Measurements from ENCODE around the gene ZNF664. TPM values are rescaled to one million over a fixed set of nuclear protein-coding genes. Genes with fewer than 3 reads are reported as not detected.

The ZNF664 gene
- total RNA-seq, result 18.5 TPM

- H3K9me3 ChIP-seq (ENCODE audit: low read depth, low read length), result no peaks in the 10 kb centered on the region
- H3K4me3 ChIP-seq (ENCODE audit: low read length), result peak within 1 kb of the TSS; percentile 59
- peaks cover 17% of the 10 kb centered on the region for H3K4me1 ChIP-seq (ENCODE audit: insufficient read depth, low read length)
- peaks cover 5% of the 10 kb centered on the region for H3K27me3 ChIP-seq (ENCODE audit: insufficient read depth, low read length)
Measured at GRCh38 chr12:123972457-123973401, at the start of gene ZNF664, which contains the start of gene CCDC92. Gene ZNF664 (plus strand): TSS chr12:123973215. CDS start chr12:124012145, 38,930 bp downstream. Gene CCDC92 (minus strand): TSS chr12:123972831. CDS start chr12:123944305, 28,526 bp downstream.

- H3K4me1 ChIP-seq (ENCODE audit: insufficient read depth, low read length), result no peaks in the 10 kb centered on the region
- no peaks in the 10 kb centered on the region for H3K9me3 ChIP-seq (ENCODE audit: low read depth, low read length)
- H3K27me3 ChIP-seq (ENCODE audit: insufficient read depth, low read length), result no peaks in the 10 kb centered on the region
- no peak overlapping the region for H3K4me3 ChIP-seq (ENCODE audit: low read length)
Measured at GRCh38 chr12:123923927-123924326, 49.1 kb upstream of the ZNF664 start.

GRCh38 chr12:123924539-123924938 lies 48.5 kb upstream of the ZNF664 start:
- Histone ChIP-seq H3K9me3 (ENCODE audit: low read depth, low read length) (no peaks in the 10 kb centered on the region), H3K4me3 (ENCODE audit: low read length) (no peak overlapping the region), H3K4me1 (ENCODE audit: insufficient read depth, low read length) (no peaks in the 10 kb centered on the region), H3K27me3 (ENCODE audit: insufficient read depth, low read length) (no peaks in the 10 kb centered on the region)

- H3K27me3 ChIP-seq (ENCODE audit: insufficient read depth, low read length), result no peaks in the 10 kb centered on the region
- no peaks in the 10 kb centered on the region for H3K4me1 ChIP-seq (ENCODE audit: insufficient read depth, low read length)
- H3K4me3 ChIP-seq (ENCODE audit: low read length), result no peak overlapping the region
- H3K9me3 ChIP-seq (ENCODE audit: low read depth, low read length), result no peaks in the 10 kb centered on the region
Measured at GRCh38 chr12:123928274-123928865, 44.6 kb upstream of the ZNF664 start.

- H3K4me3 ChIP-seq (ENCODE audit: low read length), result no peak overlapping the region
- no peaks in the 10 kb centered on the region for H3K9me3 ChIP-seq (ENCODE audit: low read depth, low read length)
- H3K27me3 ChIP-seq (ENCODE audit: insufficient read depth, low read length), result no peaks in the 10 kb centered on the region
- H3K4me1 ChIP-seq (ENCODE audit: insufficient read depth, low read length), result no peaks in the 10 kb centered on the region
Measured at GRCh38 chr12:123928897-123929296, 44.1 kb upstream of the ZNF664 start.

- Histone ChIP-seq H3K4me1 (ENCODE audit: insufficient read depth, low read length) (no peaks in the 10 kb centered on the region), H3K27me3 (ENCODE audit: insufficient read depth, low read length) (no peaks in the 10 kb centered on the region), H3K4me3 (ENCODE audit: low read length) (no peak overlapping the region), H3K9me3 (ENCODE audit: low read depth, low read length) (no peaks in the 10 kb centered on the region)
Measured at GRCh38 chr12:123929946-123930583, 43.0 kb upstream of the ZNF664 start.

GRCh38 chr12:123931686-123932321 lies 41.2 kb upstream of the ZNF664 start:
- H3K4me1 ChIP-seq (ENCODE audit: insufficient read depth, low read length), result no peaks in the 10 kb centered on the region
- H3K4me3 ChIP-seq (ENCODE audit: low read length), result no peak overlapping the region
- no peaks in the 10 kb centered on the region for H3K9me3 ChIP-seq (ENCODE audit: low read depth, low read length)
- H3K27me3 ChIP-seq (ENCODE audit: insufficient read depth, low read length), result no peaks in the 10 kb centered on the region

GRCh38 chr12:123933214-123933613 lies 39.8 kb upstream of the ZNF664 start:
- Histone ChIP-seq H3K4me3 (ENCODE audit: low read length) (no peak overlapping the region), H3K9me3 (ENCODE audit: low read depth, low read length) (no peaks in the 10 kb centered on the region), H3K27me3 (ENCODE audit: insufficient read depth, low read length) (no peaks in the 10 kb centered on the region), H3K4me1 (ENCODE audit: insufficient read depth, low read length) (peaks cover 12% of the 10 kb centered on the region)

GRCh38 chr12:123934016-123934620 lies 38.9 kb upstream of the ZNF664 start:
- no peak overlapping the region for H3K4me3 ChIP-seq (ENCODE audit: low read length)
- H3K9me3 ChIP-seq (ENCODE audit: low read depth, low read length), result no peaks in the 10 kb centered on the region
- H3K27me3 ChIP-seq (ENCODE audit: insufficient read depth, low read length), result no peaks in the 10 kb centered on the region
- H3K4me1 ChIP-seq (ENCODE audit: insufficient read depth, low read length), result peaks cover 21% of the 10 kb centered on the region

- no peak overlapping the region for H3K4me3 ChIP-seq (ENCODE audit: low read length)
- no peaks in the 10 kb centered on the region for H3K27me3 ChIP-seq (ENCODE audit: insufficient read depth, low read length)
- peaks cover 22% of the 10 kb centered on the region for H3K4me1 ChIP-seq (ENCODE audit: insufficient read depth, low read length)
- no peaks in the 10 kb centered on the region for H3K9me3 ChIP-seq (ENCODE audit: low read depth, low read length)
Measured at GRCh38 chr12:123934829-123935228, 38.2 kb upstream of the ZNF664 start.

GRCh38 chr12:123935956-123936355 lies 37.1 kb upstream of the ZNF664 start:
- Histone ChIP-seq H3K27me3 (ENCODE audit: insufficient read depth, low read length) (no peaks in the 10 kb centered on the region), H3K4me1 (ENCODE audit: insufficient read depth, low read length) (peaks cover 23% of the 10 kb centered on the region)

GRCh38 chr12:123936471-123936870 lies 36.5 kb upstream of the ZNF664 start:
- Histone ChIP-seq H3K4me1 (ENCODE audit: insufficient read depth, low read length) (peaks cover 26% of the 10 kb centered on the region), H3K9me3 (ENCODE audit: low read depth, low read length) (no peaks in the 10 kb centered on the region), H3K4me3 (ENCODE audit: low read length) (no peak overlapping the region), H3K27me3 (ENCODE audit: insufficient read depth, low read length) (no peaks in the 10 kb centered on the region)

More at GRCh38 chr12:123935956-123936355, 37.1 kb upstream of the ZNF664 start:
- no peak overlapping the region for H3K4me3 ChIP-seq (ENCODE audit: low read length)
- H3K9me3 ChIP-seq (ENCODE audit: low read depth, low read length), result no peaks in the 10 kb centered on the region

- Histone ChIP-seq H3K4me1 (ENCODE audit: insufficient read depth, low read length) (peaks cover 26% of the 10 kb centered on the region), H3K4me3 (ENCODE audit: low read length) (no peak overlapping the region), H3K27me3 (ENCODE audit: insufficient read depth, low read length) (no peaks in the 10 kb centered on the region), H3K9me3 (ENCODE audit: low read depth, low read length) (no peaks in the 10 kb centered on the region)
Measured at GRCh38 chr12:123936956-123937706, 35.9 kb upstream of the ZNF664 start.

Data from mononuclear cell (primary cell).